HG02623 (cell line): ENCODE results near the gene L1CAM.

Experiments
- ATAC-seq: cut with Tn5 transposase; IDR thresholded peaks from one replicate; pipeline ENCODE4 v1.9.1; 2021; ENCODE audit warnings: moderate library complexity; ENCODE audit not compliant: unreplicated experiment

Gene L1CAM

GRCh38 chrX:153879741-153880439 is 6.1 kb downstream of the L1CAM start:
- ATAC-seq, result no peak

GRCh38 chrX:153878969-153879653 is 6.9 kb downstream of the L1CAM start:
- no peak for ATAC-seq

- no peak for ATAC-seq
Observed at GRCh38 chrX:153878345-153878744, 7.6 kb downstream of the L1CAM start.

GRCh38 chrX:153877571-153878261 is 8.3 kb downstream of the L1CAM start:
- no peak for ATAC-seq

- no peak for ATAC-seq
Observed at GRCh38 chrX:153876112-153876491, 9.9 kb downstream of the L1CAM start.

- ATAC-seq, result no peak
Observed at GRCh38 chrX:153875391-153876111, 10.4 kb downstream of the L1CAM start.

GRCh38 chrX:153874366-153875125 is 11.4 kb downstream of the L1CAM start:
- ATAC-seq, result no peak

GRCh38 chrX:153874085-153874365 is 11.9 kb downstream of the L1CAM start:
- ATAC-seq, result no peak

GRCh38 chrX:153873282-153874084 is 12.5 kb downstream of the L1CAM start:
- no peak for ATAC-seq

GRCh38 chrX:153871946-153872878 is 13.8 kb downstream of the L1CAM start:
- no peak for ATAC-seq

- no peak for ATAC-seq
Observed at GRCh38 chrX:153871451-153871850, 14.5 kb downstream of the L1CAM start.

- ATAC-seq, result no peak
Observed at GRCh38 chrX:153870791-153871360, 15.1 kb downstream of the L1CAM start.

- ATAC-seq, result no peak
Observed at GRCh38 chrX:153870288-153870690, 15.7 kb downstream of the L1CAM start.

GRCh38 chrX:153869473-153870287 is 16.3 kb downstream of the L1CAM start:
- no peak for ATAC-seq

- no peak for ATAC-seq
Observed at GRCh38 chrX:153868576-153869472, 17.1 kb downstream of the L1CAM start.

GRCh38 chrX:153867671-153868070 is 18.3 kb downstream of the L1CAM start:
- ATAC-seq, result no peak

- no peak for ATAC-seq
Observed at GRCh38 chrX:153867139-153867538, 18.8 kb downstream of the L1CAM start.
